Stimulated activated naive CD4-positive, alpha-beta T cell (primary cell): Measurements from ENCODE around the gene ZBTB42.
"Not testable (repeated sequence)": the region's sequence is repeated elsewhere in the genome, so short reads cannot be mapped to it uniquely, and the experiment has no call there.

Experiments used
- DNase-seq, 6 experiments: peaks; one replicate each; lab custom pipeline; 2025; lab: John Stamatoyannopoulos, UW

Gene ZBTB42

DNA sequence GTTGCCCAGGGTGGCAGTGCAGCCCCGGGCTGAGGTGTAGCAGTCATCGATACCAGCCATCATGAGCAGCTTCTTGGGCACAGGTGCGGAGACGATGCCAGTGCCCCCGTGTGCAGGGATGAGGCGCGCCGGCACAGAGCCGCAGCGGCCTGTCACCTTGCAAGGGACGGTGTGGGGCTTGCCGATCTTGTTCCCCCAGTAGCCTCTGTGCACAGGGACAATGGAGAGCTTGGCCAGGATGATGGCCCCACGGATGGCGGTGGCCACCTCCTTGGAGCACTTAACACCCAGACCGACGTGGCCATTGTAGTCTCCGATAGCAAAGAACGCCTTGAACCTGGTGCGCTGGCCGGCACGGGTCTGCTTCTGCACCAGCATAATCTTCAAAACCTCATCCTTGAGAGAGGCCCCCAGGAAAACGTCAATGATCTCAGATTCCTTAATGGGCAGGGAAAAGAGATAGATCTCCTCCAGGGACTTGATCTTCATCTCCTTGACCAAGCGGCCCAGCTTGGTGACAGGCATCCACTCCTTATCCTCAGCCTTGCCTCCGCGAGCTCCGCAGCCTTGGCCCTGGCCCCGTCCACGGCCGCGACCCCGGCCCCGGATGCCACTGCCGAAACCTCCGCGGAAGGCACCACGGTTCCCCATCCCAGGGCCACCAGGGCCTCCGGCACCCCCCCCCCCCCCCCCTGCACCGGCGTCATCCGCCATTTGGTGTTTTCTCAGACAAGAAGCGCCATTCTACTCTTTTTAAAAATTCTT, 35.5 kb downstream of the ZBTB42 start:
- not testable (repeated sequence) for DNase-seq

DNA sequence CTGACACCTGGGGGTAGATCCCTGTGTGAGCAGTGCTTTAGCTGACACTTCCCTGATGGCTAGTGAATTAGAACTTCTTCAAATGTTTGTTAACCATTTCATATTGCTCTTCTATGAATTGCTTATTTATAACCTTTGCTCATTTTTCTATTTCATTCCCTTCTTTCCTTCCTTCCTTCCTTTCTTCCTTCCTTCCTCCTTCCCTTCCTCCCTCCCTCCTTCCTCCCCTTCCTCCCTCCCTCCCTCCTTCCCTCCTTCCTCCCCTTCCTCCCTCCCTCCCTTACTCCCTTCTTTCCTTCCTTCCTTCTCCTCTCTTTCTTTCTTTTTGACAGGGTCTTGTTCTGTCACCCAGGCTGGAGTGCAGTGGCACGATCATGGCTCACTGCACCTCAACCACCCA, 40.8 kb downstream of the ZBTB42 start:
- DNase-seq, result no peak

DNA sequence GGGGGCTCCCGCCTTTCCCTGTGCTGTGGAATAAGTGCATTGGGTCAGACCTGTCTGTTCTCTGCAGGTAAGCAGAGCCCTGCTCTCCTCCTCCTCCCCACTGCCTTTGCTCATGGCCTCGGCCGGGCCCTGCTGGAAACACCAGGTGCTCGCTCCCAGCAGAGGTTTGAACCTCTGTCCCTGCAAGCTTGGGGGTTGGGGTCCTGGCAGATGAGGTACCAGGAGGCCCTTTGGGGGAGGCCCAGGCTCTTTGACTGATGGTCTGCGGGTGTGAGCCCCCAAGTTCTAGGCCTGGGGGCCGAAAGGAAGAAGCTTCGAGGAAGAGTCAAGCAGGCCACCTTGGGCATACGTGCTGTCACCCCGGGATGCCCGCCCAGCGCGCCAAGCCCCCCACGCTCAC, 42.1 kb downstream of the ZBTB42 start:
- DNase-seq, result no peak

DNA sequence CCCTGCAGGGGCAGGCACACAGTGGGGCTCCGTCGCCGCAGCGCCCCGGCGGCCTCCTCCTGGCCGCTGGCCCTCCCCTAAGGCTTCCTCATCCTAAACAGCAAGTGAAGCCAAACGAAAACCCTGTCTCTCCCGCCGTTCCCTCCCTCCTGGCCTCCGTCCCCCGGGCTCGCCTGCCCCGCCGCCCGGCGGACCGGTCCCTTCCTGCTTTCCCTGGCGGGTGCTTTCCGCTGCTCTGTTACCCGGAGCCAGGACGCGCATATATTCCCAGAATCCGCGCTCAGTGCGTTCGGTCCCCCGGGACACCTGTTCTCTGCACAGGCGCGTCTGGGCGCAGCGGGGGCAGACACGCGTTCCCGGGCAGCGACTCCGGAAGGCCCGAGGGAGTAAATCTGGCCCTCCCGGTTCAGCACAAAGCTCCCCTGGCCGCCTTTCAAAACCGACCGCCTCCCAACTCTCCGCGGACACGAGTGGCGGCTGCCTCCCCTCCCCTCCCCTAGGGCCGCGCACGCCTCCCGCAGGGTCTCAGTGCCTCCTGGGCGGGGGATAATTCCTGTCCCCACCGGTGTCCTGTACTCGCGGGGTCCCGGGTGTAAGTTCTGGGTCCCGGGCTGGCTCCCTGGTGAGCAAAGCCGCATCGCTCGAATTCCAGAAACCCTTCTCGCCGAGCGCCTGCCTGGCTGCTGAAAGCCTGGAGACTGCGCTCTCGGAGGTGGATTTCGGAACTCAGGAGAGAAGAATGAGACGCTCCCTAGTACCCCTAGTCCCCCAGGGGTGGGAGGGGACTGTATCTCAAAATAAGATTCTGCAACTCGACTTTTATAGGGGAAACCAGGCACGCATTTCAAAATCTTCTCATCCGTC, 42.8 kb downstream of the ZBTB42 start:
- no peak for DNase-seq

DNA sequence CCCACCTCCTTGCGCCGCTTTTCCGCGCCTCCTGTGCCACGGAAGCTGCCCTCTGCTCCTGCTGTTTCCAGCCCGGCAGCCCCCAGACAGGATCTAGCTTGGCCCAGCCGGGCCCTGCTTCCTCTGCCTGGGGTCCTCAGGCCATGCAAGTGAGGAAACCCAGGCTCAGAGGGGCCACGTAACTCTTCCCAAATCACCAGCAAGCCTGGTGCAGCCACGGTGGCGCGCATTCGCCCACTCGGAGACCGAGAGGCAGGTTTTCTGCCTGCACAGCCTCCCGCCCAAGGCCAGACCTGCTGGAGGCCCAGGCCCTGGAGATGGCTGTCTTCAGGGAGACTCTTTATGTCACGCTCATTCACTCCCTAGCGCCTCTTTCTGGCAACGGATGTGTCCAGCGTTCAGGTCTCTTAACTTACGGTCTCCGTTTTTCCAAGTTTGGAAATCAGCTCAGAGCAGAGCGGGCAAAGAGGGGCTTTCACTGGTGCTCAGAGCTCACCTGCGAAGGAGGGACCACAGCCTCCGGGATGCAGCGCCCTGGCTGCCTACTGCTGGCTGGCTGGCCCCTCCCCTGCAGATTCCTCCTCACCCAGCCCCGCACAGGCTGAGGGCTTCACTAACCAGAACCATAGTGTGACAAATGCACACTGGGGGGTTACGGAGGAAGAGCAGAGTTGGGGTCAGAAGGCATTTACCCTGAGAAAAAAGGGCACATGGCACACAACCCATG, 43.6 kb downstream of the ZBTB42 start:
- DNase-seq, result no peak

DNA sequence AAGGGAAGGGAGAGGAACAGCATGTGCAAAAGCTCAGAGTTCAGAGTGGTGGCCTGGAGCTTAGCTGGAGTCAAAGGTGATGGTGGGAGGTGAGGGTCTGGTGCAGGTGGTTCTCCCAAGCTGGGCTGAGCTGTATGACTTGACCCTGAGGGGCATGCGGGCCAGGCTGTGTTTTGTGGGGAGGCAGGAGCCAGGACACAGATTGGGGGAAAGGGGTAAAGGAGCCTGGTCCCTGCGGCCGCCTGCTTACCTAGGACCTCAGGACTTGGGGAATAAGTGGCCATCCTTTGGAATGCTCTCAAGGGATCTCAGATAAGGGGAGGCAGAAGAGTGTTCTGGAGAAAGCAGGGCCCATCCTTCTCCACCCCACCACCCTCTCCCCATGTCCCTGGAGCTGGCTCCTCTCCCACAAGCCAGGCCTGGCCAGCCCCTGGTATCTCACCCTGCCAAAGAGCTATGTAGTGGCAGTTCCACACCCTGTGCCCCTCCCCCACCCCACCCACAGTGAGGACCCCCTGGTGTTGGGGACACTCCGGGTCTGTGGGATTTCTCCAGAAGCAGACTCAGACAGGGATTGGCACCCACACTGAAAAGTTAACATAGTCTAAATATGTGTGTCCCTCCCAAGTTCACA, 44.2 kb downstream of the ZBTB42 start:
- DNase-seq, result no peak

DNA sequence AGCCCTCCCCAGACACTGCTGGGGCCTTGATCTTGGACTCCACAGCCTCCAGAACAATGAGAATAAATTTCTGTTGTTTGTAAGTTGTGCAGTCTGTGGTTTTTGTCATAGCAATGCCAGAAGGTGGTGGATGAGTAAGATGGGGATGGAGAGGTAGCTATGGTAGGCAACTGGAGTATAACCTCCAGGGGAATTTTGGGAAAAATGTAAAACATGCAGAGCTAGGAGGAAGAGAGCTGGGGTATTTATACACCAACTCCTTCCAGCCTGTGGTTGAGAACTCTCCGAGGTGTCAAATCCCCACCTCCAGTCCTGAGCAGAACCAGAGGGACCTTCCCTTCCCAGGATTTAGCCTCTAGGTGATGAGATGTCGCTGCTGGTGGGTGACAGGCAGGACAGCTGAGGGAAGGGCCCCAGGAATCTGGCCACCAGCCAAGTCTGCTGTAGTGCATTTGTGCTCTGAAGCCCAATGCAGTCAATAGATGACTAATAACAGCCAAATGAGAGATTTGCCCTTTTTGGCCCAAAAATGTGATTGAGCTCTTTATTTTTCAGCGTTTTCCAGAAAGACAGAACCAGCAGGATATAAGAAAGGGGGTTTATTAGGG, 45.0 kb downstream of the ZBTB42 start:
- DNase-seq, result no peak

DNA sequence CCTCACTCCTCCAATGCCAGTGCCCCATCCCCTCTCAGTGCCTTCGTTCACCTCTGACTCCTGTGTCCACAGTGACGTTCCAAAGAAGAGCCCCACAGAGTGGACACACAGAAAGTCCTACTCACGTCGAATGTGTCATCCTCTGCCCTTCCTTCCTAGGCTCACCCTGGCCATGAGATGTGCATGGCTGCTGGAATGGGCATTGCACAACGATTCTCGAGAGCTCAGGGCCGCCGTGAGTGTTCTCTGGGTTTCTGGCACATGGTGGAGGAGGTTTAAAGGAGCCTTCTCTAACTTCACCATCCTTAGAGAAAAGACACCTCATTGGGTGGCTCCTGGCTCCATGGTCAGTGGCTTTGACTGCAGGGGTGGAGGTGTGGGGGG, 51.4 kb downstream of the ZBTB42 start:
- DNase-seq, result no peak
